Hematopoietic multipotent progenitor cell treated with erythropoietin and hydrocortisone succinate and interleukin-3 and kit ligand, for 8 days (in vitro differentiated cells): ENCODE data around the gene MYORG.
A peak's percentile ranks its signal among the peaks of the same experiment; 100 is the strongest.

ENCODE experiments used
- DNase-seq: peaks from one replicate; pipeline ENCODE4 v3.0.0-alpha.2; 2015

MYORG gene

GRCh38 chr9:34376596-34377403 is at the start of gene MYORG:
MYORG (minus strand) TSS chr9:34376898; CDS start chr9:34372943, 3,955 bp downstream.
- DNase-seq: peak; percentile 95

GRCh38 chr9:34419716-34420504 is 43.2 kb upstream of the MYORG start:
- no peak for DNase-seq

- DNase-seq: no peak
These were observed 41.0 kb upstream of the MYORG start for GRCh38 chr9:34417734-34418133.

GRCh38 chr9:34413231-34413852 is 36.6 kb upstream of the MYORG start:
- peak; percentile 63 for DNase-seq

- no peak for DNase-seq
These were observed 35.6 kb upstream of the MYORG start for GRCh38 chr9:34412336-34412735.

- no peak for DNase-seq
These were observed 32.5 kb upstream of the MYORG start for GRCh38 chr9:34409154-34409553.

- DNase-seq: no peak
These were observed 31.5 kb upstream of the MYORG start for GRCh38 chr9:34408173-34408572.

- DNase-seq: no peak
These were observed 29.5 kb upstream of the MYORG start for GRCh38 chr9:34406219-34406618.

GRCh38 chr9:34405719-34406118 is 29.0 kb upstream of the MYORG start:
- no peak for DNase-seq

- DNase-seq: peak; percentile 47
These were observed 27.1 kb upstream of the MYORG start for GRCh38 chr9:34403554-34404380.

- DNase-seq: no peak
These were observed 24.2 kb upstream of the MYORG start for GRCh38 chr9:34400686-34401602.

- no peak for DNase-seq
These were observed 23.6 kb upstream of the MYORG start for GRCh38 chr9:34400275-34400674.

- no peak for DNase-seq
These were observed 23.0 kb upstream of the MYORG start for GRCh38 chr9:34399729-34400128.

- DNase-seq: no peak
These were observed 22.2 kb upstream of the MYORG start for GRCh38 chr9:34398875-34399274.

- DNase-seq: peak; percentile 7
These were observed 19.8 kb upstream of the MYORG start for GRCh38 chr9:34396276-34397214.

- no peak for DNase-seq
These were observed 15.8 kb upstream of the MYORG start for GRCh38 chr9:34392511-34392910.

- DNase-seq: no peak
These were observed 10.5 kb upstream of the MYORG start for GRCh38 chr9:34387239-34387638.

- DNase-seq: no peak
These were observed 10.0 kb upstream of the MYORG start for GRCh38 chr9:34386656-34387055.

GRCh38 chr9:34385561-34386230 is 9.0 kb upstream of the MYORG start:
- DNase-seq: no peak
